ENCODE measurements around the gene SLC25A13. TPM values are rescaled to one million over a fixed set of nuclear protein-coding genes. Genes with fewer than 3 reads are reported as not detected.

The SLC25A13 gene
- total RNA-seq, 1 experiment from 2014 or later = 19.5 TPM

GRCh38 chr7:96179837-96180236 is 142.1 kb downstream of the SLC25A13 start:
- Histone ChIP-seq H3K9me2 (replicated peaks; ENCODE audit: low read length) (no peaks in the 10 kb centered on the region), H3K4me1 (ENCODE audit: insufficient read depth, low read length) (peaks cover 11% of the 10 kb centered on the region; the same call in 1 of the 2 replicates), H3K4me2 (ENCODE audit: low read length) (no peak overlapping the region), H3K27ac (ENCODE audit: low read length) (no peak overlapping the region), H4K20me1 (ENCODE audit: low read length) (no peaks in the 10 kb centered on the region), H3K9me3 (ENCODE audit: low read length) (no peaks in the 10 kb centered on the region), H3K4me3 (ENCODE audit: low read length) (no peak overlapping the region), H3K36me3 (ENCODE audit: low read depth, low read length) (peaks cover 6% of the 10 kb centered on the region), H3K79me2 (ENCODE audit: low read length) (no peaks in the 10 kb centered on the region), H3K9ac (ENCODE audit: low read length) (no peak overlapping the region), H3K27me3 (ENCODE audit: low read length) (no peaks in the 10 kb centered on the region), H3F3A (ENCODE audit: low read length, unreplicated experiment) (no peaks in the 10 kb centered on the region), H2AFZ (ENCODE audit: low read length) (no peak overlapping the region)
- BruUV-seq (replicated peaks) = no TSS peak
- TF ChIP-seq CTCF (conservative IDR thresholded peaks at IDR 0.05; ENCODE audit: low read depth, low read length) (peak; percentile 42; the same call in 1 of the 2 replicates), EZH2phosphoT487 (IDR thresholded peaks at IDR 0.05; ENCODE audit: borderline replicate concordance, low read length) (no peak)
- ATAC-seq (peak; percentile 59), DNase-seq (peak; percentile 8)
- ChIA-PET CTCF (no interaction called here), POLR2A (ENCODE audit: unreplicated experiment) (no interaction called here)
- intact Hi-C loops (cut with micrococcal nuclease) = loop anchor here (2.0 to 10.0 kb wide), 4 partner anchors 103 to 847 kb away; no protein-coding TSS in a partner anchor

- H3K27me3 ChIP-seq (ENCODE audit: low read length) = no peaks in the 10 kb centered on the region
- H3K4me3 ChIP-seq (ENCODE audit: low read length) = no peak overlapping the region
- no peak overlapping the region for H3K4me2 ChIP-seq (ENCODE audit: low read length)
- no TSS peak for BruUV-seq (replicated peaks)
- ATAC-seq (peak; percentile 35; the same call in 1 of the 2 replicates), DNase-seq (no peak)
- no peak overlapping the region for H3K9ac ChIP-seq (ENCODE audit: low read length)
- H2AFZ ChIP-seq (ENCODE audit: low read length) = no peak overlapping the region
- intact Hi-C loops (cut with micrococcal nuclease) = no loop called here
- H3K27ac ChIP-seq (ENCODE audit: low read length) = no peak overlapping the region
- TF ChIP-seq EZH2phosphoT487 (IDR thresholded peaks at IDR 0.05; ENCODE audit: borderline replicate concordance, low read length) = no peak
- no peak for TF ChIP-seq CTCF (conservative IDR thresholded peaks at IDR 0.05; ENCODE audit: low read depth, low read length)
- TF ChIP-seq EZH2 (IDR thresholded peaks at IDR 0.05; ENCODE audit: low read length, unreplicated experiment) = no peak
- no peaks in the 10 kb centered on the region for H3K9me2 ChIP-seq (replicated peaks; ENCODE audit: low read length)
- H3K9me3 ChIP-seq (ENCODE audit: low read length) = no peaks in the 10 kb centered on the region
- POLR2A ChIA-PET (ENCODE audit: unreplicated experiment) = no interaction called here
- H3K79me2 ChIP-seq (ENCODE audit: low read length) = no peaks in the 10 kb centered on the region
- peaks cover 6% of the 10 kb centered on the region for H3K36me3 ChIP-seq (ENCODE audit: low read depth, low read length)
- peaks cover 11% of the 10 kb centered on the region; the same call in 1 of the 2 replicates for H3K4me1 ChIP-seq (ENCODE audit: insufficient read depth, low read length)
- no peaks in the 10 kb centered on the region for H4K20me1 ChIP-seq (ENCODE audit: low read length)
- no peaks in the 10 kb centered on the region for H3F3A ChIP-seq (ENCODE audit: low read length, unreplicated experiment)
- CTCF ChIA-PET = interaction anchor here (0.5 to 0.6 kb wide), 2 partner anchors 40 to 177 kb away, joined by 3 to 4 read pairs; no protein-coding TSS in a partner anchor
Observed at GRCh38 chr7:96179341-96179740, 142.6 kb downstream of the SLC25A13 start.

- ATAC-seq = peak; percentile 60
- Histone ChIP-seq H3K27me3 (ENCODE audit: low read length) (no peaks in the 10 kb centered on the region), H3K9ac (ENCODE audit: low read length) (no peak overlapping the region), H4K20me1 (ENCODE audit: low read length) (no peaks in the 10 kb centered on the region), H3K4me2 (ENCODE audit: low read length) (no peak overlapping the region), H3K9me2 (replicated peaks; ENCODE audit: low read length) (no peaks in the 10 kb centered on the region), H2AFZ (ENCODE audit: low read length) (no peak overlapping the region), H3K4me1 (ENCODE audit: insufficient read depth, low read length) (peaks cover 11% of the 10 kb centered on the region; the same call in 1 of the 2 replicates), H3K4me3 (ENCODE audit: low read length) (no peak overlapping the region), H3K79me2 (ENCODE audit: low read length) (no peaks in the 10 kb centered on the region), H3K27ac (ENCODE audit: low read length) (no peak overlapping the region), H3K9me3 (ENCODE audit: low read length) (no peaks in the 10 kb centered on the region), H3K36me3 (ENCODE audit: low read depth, low read length) (peaks cover 6% of the 10 kb centered on the region), H3F3A (ENCODE audit: low read length, unreplicated experiment) (no peaks in the 10 kb centered on the region)
- BruUV-seq (replicated peaks) = no TSS peak
- TF ChIP-seq EZH2phosphoT487 (IDR thresholded peaks at IDR 0.05; ENCODE audit: borderline replicate concordance, low read length) (no peak), CTCF (conservative IDR thresholded peaks at IDR 0.05; ENCODE audit: low read depth, low read length) (no peak), EZH2 (IDR thresholded peaks at IDR 0.05; ENCODE audit: low read length, unreplicated experiment) (no peak)
- DNase-seq = peak; percentile 49
- intact Hi-C loops (cut with micrococcal nuclease) = no loop called here
- ChIA-PET CTCF (no interaction called here), POLR2A (ENCODE audit: unreplicated experiment) (no interaction called here)
Observed at GRCh38 chr7:96178581-96178980, 143.3 kb downstream of the SLC25A13 start.
